HepG2 (cell line): ENCODE data around the gene LYRM1. TPM values are rescaled to one million over a fixed set of nuclear protein-coding genes. Genes with fewer than 3 reads are reported as not detected.

Experiments
- ATF7 ChIP-seq, 2 experiments: fragments of 450-650 bp in 1 of 2; sonication (generic) in 1 of 2; formaldehyde crosslinking in 1 of 2; IDR thresholded peaks; 2 replicates each; pipeline versions ENCODE4 v1.4.0 to v1.6.1; 2016 to 2020; ENCODE audit warnings: antibody characterized with exemption in 1 of 2, mild to moderate bottlenecking in 1 of 2, missing genetic modification reagents in 1 of 2
- CAMTA2 ChIP-seq: sonication (generic); formaldehyde crosslinking; IDR thresholded peaks from 2 replicates; pipeline ENCODE4 v1.4.0; 2020; ENCODE audit warnings: mild to moderate bottlenecking, missing genetic modification reagents, borderline replicate concordance
- EZH2 ChIP-seq: conservative IDR thresholded peaks from 2 replicates; pipeline ENCODE4 v1.6.1; 2012; ENCODE audit warnings: mild to moderate bottlenecking, low read depth, low read length, moderate library complexity
- FOSL1 ChIP-seq: sonication (generic); formaldehyde crosslinking; IDR thresholded peaks from 2 replicates; pipeline ENCODE4 v1.9.0; 2021; ENCODE audit warnings: missing genetic modification reagents, borderline replicate concordance
- KDM1A ChIP-seq: IDR thresholded peaks from 2 replicates; pipeline ENCODE4 v1.6.1; 2016; ENCODE audit warnings: missing compliant biosample characterization
- MED13 ChIP-seq: sonication (generic); formaldehyde crosslinking; IDR thresholded peaks from 2 replicates; pipeline ENCODE4 v1.5.0; 2020; ENCODE audit warnings: missing genetic modification reagents
- MEIS1 ChIP-seq: sonication (generic); formaldehyde crosslinking; IDR thresholded peaks from 2 replicates; pipeline ENCODE4 v1.9.0; 2021; ENCODE audit warnings: mild to moderate bottlenecking, missing genetic modification reagents, moderate library complexity, borderline replicate concordance
- MTF1 ChIP-seq: sonication (generic); formaldehyde crosslinking; IDR thresholded peaks from 2 replicates; pipeline ENCODE4 v1.5.0; 2020; ENCODE audit warnings: missing genetic modification reagents
- MTF2 ChIP-seq: sonication (generic); formaldehyde crosslinking; IDR thresholded peaks from 2 replicates; pipeline ENCODE4 v1.5.0; 2020; ENCODE audit warnings: missing genetic modification reagents, borderline replicate concordance
- NCOA1 ChIP-seq: sonication (generic); formaldehyde crosslinking; IDR thresholded peaks from 2 replicates; pipeline ENCODE4 v1.9.0; 2021; ENCODE audit warnings: missing genetic modification reagents
- NFE2L2 ChIP-seq: fragments of 150-350 bp; IDR thresholded peaks from 2 replicates; pipeline ENCODE4 v1.6.1; 2014; ENCODE audit warnings: low read length
- NFKB2 ChIP-seq: sonication (generic); formaldehyde crosslinking; IDR thresholded peaks from 2 replicates; pipeline ENCODE4 v1.4.0; 2020; ENCODE audit warnings: missing genetic modification reagents, borderline replicate concordance
- NFRKB ChIP-seq: fragments of 450-650 bp; IDR thresholded peaks from 2 replicates; pipeline ENCODE4 v1.6.1; 2017
- PAF1 ChIP-seq: IDR thresholded peaks from 2 replicates; pipeline ENCODE4 v1.6.1; 2016; ENCODE audit warnings: missing genetic modification reagents, missing compliant biosample characterization
- PCBP1 ChIP-seq: fragments of 200-400 bp; formaldehyde crosslinking; IDR thresholded peaks from 2 replicates; pipeline ENCODE4 v1.6.1; 2017; ENCODE audit warnings: mild to moderate bottlenecking, low read depth, low read length, borderline replicate concordance
- POGK ChIP-seq: sonication (generic); formaldehyde crosslinking; conservative IDR thresholded peaks from 2 replicates; pipeline ENCODE4 v1.8.0; 2022; ENCODE audit warnings: mild to moderate bottlenecking, moderate library complexity, missing genetic modification reagents
- SOX6 ChIP-seq, 2 experiments: fragments of 450-650 bp in 1 of 2; sonication (generic) in 1 of 2; formaldehyde crosslinking in 1 of 2; IDR thresholded peaks; 2 replicates each; pipeline versions ENCODE4 v1.4.0 to v1.6.1; 2017 to 2020; ENCODE audit warnings: antibody characterized with exemption in 1 of 2, mild to moderate bottlenecking in 1 of 2, missing genetic modification reagents in 1 of 2
- TFDP2 ChIP-seq: sonication (generic); formaldehyde crosslinking; IDR thresholded peaks from 2 replicates; pipeline ENCODE4 v1.4.0; 2020; ENCODE audit warnings: missing genetic modification reagents
- ZNF224 ChIP-seq: sonication (generic); formaldehyde crosslinking; IDR thresholded peaks from 2 replicates; pipeline ENCODE4 v1.5.0; 2020; ENCODE audit warnings: mild to moderate bottlenecking, missing genetic modification reagents
- ZNF34 ChIP-seq: sonication (generic); formaldehyde crosslinking; IDR thresholded peaks from 2 replicates; pipeline ENCODE4 v1.4.0; 2020; ENCODE audit warnings: mild to moderate bottlenecking, missing genetic modification reagents, borderline replicate concordance
- ZNF83 ChIP-seq: sonication (generic); formaldehyde crosslinking; IDR thresholded peaks from 2 replicates; pipeline ENCODE4 v1.4.0; 2020; ENCODE audit warnings: missing genetic modification reagents, mild to moderate bottlenecking, borderline replicate concordance
- ZNF879 ChIP-seq: sonication (generic); formaldehyde crosslinking; IDR thresholded peaks from 2 replicates; pipeline ENCODE4 v1.8.1; 2023; ENCODE audit warnings: missing genetic modification reagents
- polyA plus RNA-seq, 8 experiments: library from polyadenylated mRNA; depleted of rRNA in 3 of 8; stranded (reverse) in 7 of 8; unstranded in 1 of 8; fragments of >200 nt; fragmentation: Illumina TruSeq in 4 of 8; extraction: Trizol in 4 of 8; gene quantifications; 2 replicates each; pipeline versions ENCODE4 v1.2.1 to v1.2.3, GENCODE V29; 2011 to 2016; ENCODE audit warnings: low read depth in 4 of 8, missing spikeins in 1 of 8, mixed read lengths in 1 of 8; ENCODE audit not compliant: insufficient read depth in 1 of 8
- total RNA-seq, 5 experiments: library from RNA; depleted of rRNA; stranded (reverse); fragments of >200 nt; fragmentation: Illumina TruSeq; extraction: Trizol; gene quantifications; 2 replicates each; pipeline ENCODE4 v1.2.3, GENCODE V29; 2016; ENCODE audit warnings: low read depth in 1 of 5

LYRM1 gene
- total and polyA plus RNA-seq, 2 of the 13 experiments (the other 11 are each of a cell fraction or from before 2014, with no cell fraction given): 59.2 to 82.6 TPM

GRCh38 chr16:20900299-20901067 is at the start of gene LYRM1, which contains the start of gene DCUN1D3 (continued):
- no peak for TF ChIP-seq PAF1 (CRISPR knock-in tag)
- peak; percentile 93 for TF ChIP-seq ZNF224 (CRISPR knock-in tag)
- TF ChIP-seq PCBP1: peak; percentile 88; the same call in 1 of the 2 replicates
- no peak for TF ChIP-seq NFRKB
- TF ChIP-seq SOX6 (IDR thresholded peaks at IDR 0.05): no peak
- TF ChIP-seq SOX6 (CRISPR knock-in tag; IDR thresholded peaks at IDR 0.05): peak; percentile 77
- TF ChIP-seq EZH2: no peak
- TF ChIP-seq NCOA1: peak; percentile 45; the same call in 1 of the 2 replicates
- TF ChIP-seq ZNF83: no peak; the same call in 1 of the 2 replicates
- TF ChIP-seq KDM1A: no peak; the same call in 1 of the 2 replicates
- no peak; the same call in 1 of the 2 replicates for TF ChIP-seq ZNF879 (CRISPR knock-in tag)
- TF ChIP-seq ZNF34 (CRISPR knock-in tag): no peak; the same call in 1 of the 2 replicates
- peak; percentile 95 for TF ChIP-seq ATF7 (IDR thresholded peaks at IDR 0.05)
- no peak; the same call in 1 of the 2 replicates for TF ChIP-seq ATF7 (CRISPR knock-in tag; IDR thresholded peaks at IDR 0.05)
- TF ChIP-seq FOSL1 (CRISPR knock-in tag): no peak
- peak; percentile 64; the same call in 1 of the 2 replicates for TF ChIP-seq MEIS1 (CRISPR knock-in tag)
- TF ChIP-seq NFE2L2: no peak
- TF ChIP-seq MED13 (CRISPR knock-in tag): no peak
- peak; percentile 82 for TF ChIP-seq TFDP2
- TF ChIP-seq MTF2 (CRISPR knock-in tag): no peak
- TF ChIP-seq POGK (CRISPR knock-in tag): peak; percentile 77; the same call in 1 of the 2 replicates
- TF ChIP-seq CAMTA2 (CRISPR knock-in tag): peak; percentile 74; the same call in 1 of the 2 replicates
- TF ChIP-seq MTF1 (CRISPR knock-in tag): no peak
- peak; percentile 78; the same call in 1 of the 2 replicates for TF ChIP-seq NFKB2 (CRISPR knock-in tag)
